Suprapubic skin (tissue), 4 donors: ENCODE results near the gene DPP10. TPM values are rescaled to one million over a fixed set of nuclear protein-coding genes. Genes with fewer than 3 reads are reported as not detected.

Source experiments
- DNase-seq, 2 donors: peaks; one replicate each; pipeline ENCODE4 v3.0.0-alpha.2; 2019; ENCODE audit warnings: low spot score in 2 of 2
- H3K27ac ChIP-seq: fragments of 200-600 bp; sonication (generic); one replicate; pipeline ENCODE4 v1.5.1; 2019
- H3K27me3 ChIP-seq: fragments of 200-600 bp; sonication (generic); one replicate; pipeline ENCODE4 v1.5.1; 2019
- H3K36me3 ChIP-seq: fragments of 200-600 bp; sonication (generic); one replicate; pipeline ENCODE4 v1.5.1; 2019
- H3K4me1 ChIP-seq: fragments of 200-600 bp; sonication (generic); one replicate; pipeline ENCODE4 v1.5.1; 2019
- H3K4me3 ChIP-seq: fragments of 200-600 bp; sonication (generic); one replicate; pipeline ENCODE4 v1.5.1; 2019; ENCODE audit warnings: mild to moderate bottlenecking
- H3K9me3 ChIP-seq: fragments of 200-600 bp; sonication (generic); one replicate; pipeline ENCODE4 v1.5.1; 2019
- EP300 ChIP-seq: sonication (generic); formaldehyde crosslinking; IDR thresholded peaks from one replicate; pipeline ENCODE4 v1.6.1; 2017; ENCODE audit warnings: antibody characterized with exemption
- POLR2A ChIP-seq, 2 donors: fragments of 450-650 bp; IDR thresholded peaks; one replicate each; pipeline ENCODE4 v1.6.1; 2017; ENCODE audit warnings: antibody characterized with exemption in 2 of 2, mild to moderate bottlenecking in 2 of 2, moderate library complexity in 2 of 2
- POLR2AphosphoS5 ChIP-seq, 3 donors: sonication (generic); formaldehyde crosslinking; IDR thresholded peaks; one replicate each; pipeline ENCODE4 v1.6.1; 2017; ENCODE audit warnings: antibody characterized with exemption in 3 of 3
- WGBS: methylation state at CpG from one replicate; pipeline ENCODE4 v1.1.5; 2018; 5-methylcytosine and 5-hydroxymethylcytosine counted together
- total RNA-seq, 4 donors: library from RNA; depleted of rRNA; stranded (reverse); fragments of >200 nt; gene quantifications; one replicate each; pipeline ENCODE4 v1.1.0, GENCODE V29; 2016
- TF ChIP-seq, protein P1 (sequence below), 2 donors: fragments of 200-600 bp in 1 of 2; fragments of 450-650 bp in 1 of 2; sonication (generic) in 1 of 2; IDR thresholded peaks; one replicate each; pipeline ENCODE4 v1.5.1; 2016 to 2019; ENCODE audit warnings: antibody characterized with exemption in 2 of 2, mild to moderate bottlenecking in 1 of 2, moderate library complexity in 1 of 2

DPP10 gene
- total RNA-seq, 4 donors from 2014 or later, result 0.68 to 1.4 TPM; not detected in 2

DNA sequence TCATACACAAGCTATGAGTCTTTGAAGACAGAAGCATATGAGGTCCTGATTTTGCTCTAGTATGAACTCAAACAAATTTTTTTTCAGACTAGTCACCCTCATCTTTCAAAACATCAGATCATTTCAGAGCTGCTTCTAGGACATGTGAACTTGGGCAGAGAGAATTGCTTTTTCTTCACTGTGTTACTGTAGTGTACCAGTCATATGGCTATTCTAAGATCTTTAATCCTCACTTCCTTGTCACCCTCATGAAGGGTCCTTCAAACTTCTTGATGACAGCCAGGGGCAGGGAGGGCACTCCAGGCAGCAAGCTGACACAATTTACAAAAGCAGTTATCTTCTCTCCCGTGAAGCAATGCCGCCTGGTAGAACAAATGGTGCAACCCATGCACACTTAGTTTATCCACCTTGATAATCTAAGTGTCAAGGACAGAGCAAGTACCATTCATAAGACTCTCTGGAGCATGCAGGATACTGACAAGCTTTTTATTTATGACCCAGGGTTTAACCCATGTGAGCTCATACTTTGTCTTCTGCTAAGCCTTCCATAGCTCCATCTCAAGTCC lies 200.6 kb downstream of the DPP10 start:
- Histone ChIP-seq H3K27ac (no peak overlapping the region), H3K9me3 (no peaks in the 10 kb centered on the region), H3K4me3 (no peak overlapping the region), H3K4me1 (no peaks in the 10 kb centered on the region), H3K27me3 (no peaks in the 10 kb centered on the region), H3K36me3 (no peaks in the 10 kb centered on the region)
- 70% methylated on average over 2 of the region's 2 CpGs for WGBS
- no peak for TF ChIP-seq EP300
- TF ChIP-seq POLR2A (IDR thresholded peaks at IDR 0.05), result no peak
- TF ChIP-seq POLR2AphosphoS5 (IDR thresholded peaks at IDR 0.05), result no peak
- TF ChIP-seq, protein P1, sequence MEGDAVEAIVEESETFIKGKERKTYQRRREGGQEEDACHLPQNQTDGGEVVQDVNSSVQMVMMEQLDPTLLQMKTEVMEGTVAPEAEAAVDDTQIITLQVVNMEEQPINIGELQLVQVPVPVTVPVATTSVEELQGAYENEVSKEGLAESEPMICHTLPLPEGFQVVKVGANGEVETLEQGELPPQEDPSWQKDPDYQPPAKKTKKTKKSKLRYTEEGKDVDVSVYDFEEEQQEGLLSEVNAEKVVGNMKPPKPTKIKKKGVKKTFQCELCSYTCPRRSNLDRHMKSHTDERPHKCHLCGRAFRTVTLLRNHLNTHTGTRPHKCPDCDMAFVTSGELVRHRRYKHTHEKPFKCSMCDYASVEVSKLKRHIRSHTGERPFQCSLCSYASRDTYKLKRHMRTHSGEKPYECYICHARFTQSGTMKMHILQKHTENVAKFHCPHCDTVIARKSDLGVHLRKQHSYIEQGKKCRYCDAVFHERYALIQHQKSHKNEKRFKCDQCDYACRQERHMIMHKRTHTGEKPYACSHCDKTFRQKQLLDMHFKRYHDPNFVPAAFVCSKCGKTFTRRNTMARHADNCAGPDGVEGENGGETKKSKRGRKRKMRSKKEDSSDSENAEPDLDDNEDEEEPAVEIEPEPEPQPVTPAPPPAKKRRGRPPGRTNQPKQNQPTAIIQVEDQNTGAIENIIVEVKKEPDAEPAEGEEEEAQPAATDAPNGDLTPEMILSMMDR (IDR thresholded peaks at IDR 0.05), result no peak
- DNase-seq, result no peak

DNA sequence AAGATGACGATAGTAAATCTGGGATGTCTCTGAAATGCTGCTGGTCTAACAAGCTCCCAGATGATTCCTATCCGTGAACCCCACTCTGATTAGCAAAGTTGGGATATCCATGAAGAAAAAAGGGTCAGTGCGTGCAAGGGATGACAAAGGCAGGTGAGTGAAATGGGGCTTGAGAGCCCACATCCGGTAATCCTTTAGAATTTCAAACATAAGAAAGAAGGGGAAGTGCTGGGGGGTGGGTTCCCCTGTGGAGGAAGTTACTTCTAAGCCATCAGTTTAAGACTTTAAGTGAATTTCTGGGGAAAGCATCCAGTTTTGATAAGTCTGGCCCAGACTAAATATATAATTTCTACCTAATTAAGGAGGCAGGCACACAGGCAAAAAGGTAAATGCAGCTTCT lies 209.5 kb downstream of the DPP10 start:
- H3K36me3 ChIP-seq, result no peaks in the 10 kb centered on the region
- no peaks in the 10 kb centered on the region for H3K4me1 ChIP-seq
- no peak overlapping the region for H3K4me3 ChIP-seq
- H3K27me3 ChIP-seq, result no peaks in the 10 kb centered on the region
- H3K27ac ChIP-seq, result no peak overlapping the region
- no peak for DNase-seq
- H3K9me3 ChIP-seq, result no peaks in the 10 kb centered on the region
- TF ChIP-seq, protein P1 (IDR thresholded peaks at IDR 0.05), result no peak
- no peak for TF ChIP-seq EP300
- TF ChIP-seq POLR2A (IDR thresholded peaks at IDR 0.05), result no peak
- no peak for TF ChIP-seq POLR2AphosphoS5 (IDR thresholded peaks at IDR 0.05)
- WGBS, result 71% methylated on average over 4 of the region's 4 CpGs

DNA sequence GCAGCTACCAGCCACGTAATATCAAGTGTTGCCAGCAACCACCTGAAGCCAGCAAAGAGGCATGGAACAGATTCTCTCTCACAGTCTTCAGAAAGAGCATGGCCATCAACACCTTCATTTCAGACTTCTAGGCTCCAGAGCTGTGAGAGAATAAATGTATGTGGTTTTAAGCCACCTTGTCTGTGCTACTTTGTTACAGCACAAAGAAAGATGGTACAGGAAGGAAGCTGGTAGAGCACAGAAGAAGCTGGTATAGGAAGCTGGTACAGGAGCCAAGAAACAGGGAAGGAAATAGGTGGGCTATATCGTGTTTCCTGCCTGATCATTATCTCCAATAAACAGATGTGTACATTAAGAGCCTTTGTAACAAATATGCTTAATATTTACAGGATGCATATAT lies 217.4 kb downstream of the DPP10 start:
- no peak overlapping the region for H3K27ac ChIP-seq
- no peak for TF ChIP-seq POLR2A (IDR thresholded peaks at IDR 0.05)
- 75% methylated on average over 2 of the region's 2 CpGs for WGBS

DNA sequence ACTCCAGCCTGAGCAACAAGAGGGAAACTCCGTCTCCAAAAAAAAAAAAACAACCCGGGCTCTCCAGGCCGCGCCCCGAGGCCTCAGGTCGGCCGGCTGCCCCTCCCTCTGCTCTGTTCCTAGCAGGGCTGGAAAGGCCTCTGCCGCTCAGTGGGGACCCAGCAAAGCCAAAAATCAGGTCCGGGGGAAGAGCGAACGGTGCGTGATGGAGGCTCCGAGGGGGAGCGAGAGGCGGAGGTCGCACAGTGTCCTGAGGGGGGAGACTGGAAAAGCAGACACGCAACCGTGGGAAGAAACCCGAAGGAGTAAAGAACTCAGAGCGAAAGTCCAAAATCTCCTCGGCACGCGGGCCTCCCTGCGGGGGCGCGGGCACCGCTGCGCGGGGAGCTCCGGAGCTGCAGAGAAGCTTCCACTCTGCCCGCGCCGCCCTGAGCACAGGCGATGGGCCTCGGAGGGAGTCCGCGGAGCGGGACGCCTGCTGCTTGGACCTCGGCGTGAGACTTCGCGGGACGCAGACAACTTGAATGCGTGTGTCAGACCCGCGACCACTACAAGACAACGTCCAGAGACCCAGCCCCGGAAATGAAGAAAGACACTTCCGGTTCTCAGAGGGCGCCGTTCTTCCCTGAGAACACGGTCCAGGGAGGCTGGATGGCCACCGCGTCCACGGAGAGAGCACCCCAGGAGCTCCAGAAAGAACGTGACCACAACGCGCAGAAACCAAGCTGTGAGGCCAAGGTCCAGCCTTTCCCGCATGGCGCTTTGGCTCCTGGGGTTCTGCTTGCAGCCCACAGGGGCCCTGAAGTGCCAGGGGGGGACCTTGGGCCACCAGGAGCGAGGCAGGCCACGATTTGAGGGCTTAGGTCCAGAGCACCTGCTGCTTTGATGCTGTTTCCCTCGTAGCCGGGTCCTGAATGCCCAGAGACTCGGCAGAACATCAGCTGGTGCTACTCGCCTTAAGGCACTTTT lies 219.8 kb downstream of the DPP10 start:
- 7% methylated on average over 53 of the region's 67 CpGs for WGBS
- no peak for DNase-seq

More for the DNA sequence above, 217.4 kb downstream of the DPP10 start:
- Histone ChIP-seq H3K9me3 (no peaks in the 10 kb centered on the region), H3K27me3 (no peaks in the 10 kb centered on the region), H3K36me3 (no peaks in the 10 kb centered on the region), H3K4me1 (peaks cover 11% of the 10 kb centered on the region), H3K4me3 (no peak overlapping the region)
- DNase-seq, result no peak

DNA sequence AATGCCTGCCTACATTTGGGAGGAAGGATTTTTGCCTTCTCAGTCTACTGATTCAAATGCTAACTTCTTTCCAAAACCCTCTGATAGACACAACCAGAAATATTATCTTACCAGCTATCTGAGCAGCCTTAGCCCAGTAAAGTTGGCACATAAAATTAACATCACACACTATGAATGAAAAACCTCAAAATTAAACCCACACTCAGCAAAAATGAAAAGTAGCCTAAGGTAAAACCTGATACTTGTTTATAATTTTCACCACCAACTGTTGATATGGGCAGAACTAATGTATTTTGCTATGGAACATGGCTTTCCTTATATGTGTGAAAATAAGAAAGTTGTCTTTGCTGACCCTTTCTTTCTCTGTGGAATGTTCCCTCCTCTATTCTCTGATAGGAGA lies 226.0 kb downstream of the DPP10 start:
- H3K27ac ChIP-seq, result no peak overlapping the region
- TF ChIP-seq EP300 (no peak), POLR2A (IDR thresholded peaks at IDR 0.05) (no peak), POLR2AphosphoS5 (IDR thresholded peaks at IDR 0.05) (no peak)
- no peaks in the 10 kb centered on the region for H3K9me3 ChIP-seq
- no peak for DNase-seq
- no peak overlapping the region for H3K4me3 ChIP-seq
- no peaks in the 10 kb centered on the region for H3K27me3 ChIP-seq
- no peaks in the 10 kb centered on the region for H3K4me1 ChIP-seq
- no peaks in the 10 kb centered on the region for H3K36me3 ChIP-seq

More for the DNA sequence above, 219.8 kb downstream of the DPP10 start:
- Histone ChIP-seq H3K4me3 (peak overlapping the region; percentile 59), H3K9me3 (no peaks in the 10 kb centered on the region), H3K36me3 (no peaks in the 10 kb centered on the region), H3K4me1 (peaks cover 11% of the 10 kb centered on the region), H3K27ac (no peak overlapping the region), H3K27me3 (no peaks in the 10 kb centered on the region)
- TF ChIP-seq POLR2A (IDR thresholded peaks at IDR 0.05), result no peak
- no peak for TF ChIP-seq POLR2AphosphoS5 (IDR thresholded peaks at IDR 0.05)
- TF ChIP-seq, protein P1 (IDR thresholded peaks at IDR 0.05), result no peak
- no peak for TF ChIP-seq EP300

DNA sequence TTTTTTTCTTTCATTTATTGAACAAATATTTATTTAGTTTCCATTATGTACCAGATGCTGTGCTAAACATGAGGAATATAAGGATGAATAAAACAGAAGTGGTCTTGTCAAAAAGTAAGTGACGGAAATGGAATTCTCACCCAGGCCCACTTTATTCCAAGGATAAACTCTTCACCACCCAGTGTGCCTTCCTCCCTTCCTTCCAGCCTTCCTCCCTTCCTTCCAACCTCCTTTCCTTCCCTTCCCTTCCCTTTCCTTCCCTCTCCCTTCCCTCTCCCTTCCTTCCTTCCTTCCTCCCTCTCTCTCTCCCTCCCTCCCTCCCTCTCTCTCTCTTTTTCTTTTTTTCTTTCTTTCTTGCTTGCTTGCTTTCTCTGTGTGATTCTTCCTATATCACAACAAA lies 240.8 kb downstream of the DPP10 start:
- Histone ChIP-seq H3K27ac (no peak overlapping the region), H3K4me1 (no peaks in the 10 kb centered on the region), H3K4me3 (no peak overlapping the region), H3K27me3 (no peaks in the 10 kb centered on the region), H3K9me3 (no peaks in the 10 kb centered on the region), H3K36me3 (no peaks in the 10 kb centered on the region)
- TF ChIP-seq, protein P1 (IDR thresholded peaks at IDR 0.05), result no peak
- no peak for TF ChIP-seq POLR2A (IDR thresholded peaks at IDR 0.05)
- TF ChIP-seq POLR2AphosphoS5 (IDR thresholded peaks at IDR 0.05), result no peak
- no peak for TF ChIP-seq EP300
- 97% methylated on average over 1 of the region's 1 CpG for WGBS
- no peak for DNase-seq
